Coronary artery (tissue), 2 donors: ENCODE results near the gene RBM38.

Experiments used
- DNase-seq: peaks from one replicate; pipeline ENCODE4 v3.0.0-alpha.2; 2017; ENCODE audit warnings: low spot score
- H3K27ac ChIP-seq, 2 donors: fragments of 200-600 bp; sonication (generic); one replicate each; pipeline ENCODE4 v1.5.1; 2016 to 2019
- H3K4me3 ChIP-seq: fragments of 200-600 bp; sonication (generic); 2 replicates; pipeline ENCODE4 v1.5.1; 2016; ENCODE audit warnings: mild to moderate bottlenecking, moderate library complexity
- TF ChIP-seq, protein P1 (sequence below): fragments of 200-600 bp; sonication (generic); IDR thresholded peaks from one replicate; pipeline ENCODE4 v1.5.1; 2019; ENCODE audit warnings: antibody characterized with exemption

Gene RBM38

DNA sequence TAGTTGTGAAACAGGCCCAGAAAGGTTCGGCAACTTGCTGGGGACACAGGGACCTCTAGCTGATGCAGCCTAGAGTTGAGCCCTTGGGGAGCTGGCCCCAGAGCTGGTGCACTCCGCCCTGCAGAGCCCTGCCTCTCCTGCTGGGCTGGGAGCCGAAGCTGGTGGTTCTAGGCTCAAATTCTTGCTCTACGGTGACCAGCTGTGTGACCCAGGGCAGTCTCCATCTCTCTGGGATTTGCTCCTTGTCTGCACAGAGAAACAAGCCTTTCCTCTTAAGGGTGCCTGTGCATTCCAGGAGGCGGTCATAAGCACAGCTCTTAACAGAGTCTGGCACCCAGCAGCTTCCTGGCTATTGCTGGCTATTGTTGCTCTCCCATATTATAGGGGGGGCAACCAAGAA is 47.4 kb downstream of the RBM38 start:
- no peak for DNase-seq
- TF ChIP-seq, protein P1, sequence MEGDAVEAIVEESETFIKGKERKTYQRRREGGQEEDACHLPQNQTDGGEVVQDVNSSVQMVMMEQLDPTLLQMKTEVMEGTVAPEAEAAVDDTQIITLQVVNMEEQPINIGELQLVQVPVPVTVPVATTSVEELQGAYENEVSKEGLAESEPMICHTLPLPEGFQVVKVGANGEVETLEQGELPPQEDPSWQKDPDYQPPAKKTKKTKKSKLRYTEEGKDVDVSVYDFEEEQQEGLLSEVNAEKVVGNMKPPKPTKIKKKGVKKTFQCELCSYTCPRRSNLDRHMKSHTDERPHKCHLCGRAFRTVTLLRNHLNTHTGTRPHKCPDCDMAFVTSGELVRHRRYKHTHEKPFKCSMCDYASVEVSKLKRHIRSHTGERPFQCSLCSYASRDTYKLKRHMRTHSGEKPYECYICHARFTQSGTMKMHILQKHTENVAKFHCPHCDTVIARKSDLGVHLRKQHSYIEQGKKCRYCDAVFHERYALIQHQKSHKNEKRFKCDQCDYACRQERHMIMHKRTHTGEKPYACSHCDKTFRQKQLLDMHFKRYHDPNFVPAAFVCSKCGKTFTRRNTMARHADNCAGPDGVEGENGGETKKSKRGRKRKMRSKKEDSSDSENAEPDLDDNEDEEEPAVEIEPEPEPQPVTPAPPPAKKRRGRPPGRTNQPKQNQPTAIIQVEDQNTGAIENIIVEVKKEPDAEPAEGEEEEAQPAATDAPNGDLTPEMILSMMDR, result no peak
- Histone ChIP-seq H3K27ac (peak overlapping the region; percentile 61 to 98), H3K4me3 (no peak overlapping the region)

DNA sequence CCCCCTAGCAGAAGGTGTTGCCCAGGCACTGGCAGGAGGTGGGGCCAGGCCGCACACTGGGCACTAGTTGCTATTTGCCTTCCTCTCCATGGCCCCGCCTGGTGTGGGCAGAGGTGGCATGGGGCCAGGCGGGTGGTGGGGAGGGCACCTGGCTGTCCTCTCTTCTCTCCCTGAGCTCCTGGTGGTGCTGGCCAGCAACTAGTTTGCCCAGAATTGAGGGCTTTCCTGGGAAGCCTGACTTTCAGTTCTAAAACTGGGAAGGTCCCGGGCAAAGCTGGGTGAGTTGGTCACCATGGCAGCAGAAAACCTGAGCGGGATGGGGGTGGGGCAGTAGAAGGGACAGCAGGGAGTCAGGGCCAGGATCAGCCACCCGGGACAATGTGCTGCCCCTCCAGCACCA is 48.2 kb downstream of the RBM38 start:
- TF ChIP-seq, protein P1, result no peak
- H3K27ac ChIP-seq, result peak overlapping the region; percentile 87 to 98
- H3K4me3 ChIP-seq, result no peak overlapping the region
- no peak for DNase-seq

DNA sequence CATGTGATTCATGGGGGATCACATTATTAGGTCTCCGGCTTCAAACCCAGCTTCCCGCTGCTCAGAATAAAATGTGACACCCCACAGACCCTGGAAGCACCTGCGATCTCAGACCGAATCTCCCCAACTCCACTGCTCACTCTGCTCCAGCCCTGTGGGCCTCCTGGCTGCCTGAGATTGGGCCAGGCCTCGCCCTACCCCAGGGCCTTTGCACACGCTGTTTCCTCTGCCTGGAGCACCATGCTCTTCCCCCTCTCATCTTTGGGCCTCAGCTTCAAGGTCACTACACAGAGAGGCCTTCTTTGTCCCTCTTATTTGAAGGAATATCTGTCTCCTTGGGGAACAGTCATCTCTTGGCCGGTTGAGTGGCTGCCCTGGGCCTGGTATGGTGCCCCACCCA is 48.8 kb downstream of the RBM38 start:
- peak overlapping the region; percentile 87 to 98 for H3K27ac ChIP-seq
- DNase-seq, result no peak
- TF ChIP-seq, protein P1, result no peak
- no peak overlapping the region for H3K4me3 ChIP-seq

DNA sequence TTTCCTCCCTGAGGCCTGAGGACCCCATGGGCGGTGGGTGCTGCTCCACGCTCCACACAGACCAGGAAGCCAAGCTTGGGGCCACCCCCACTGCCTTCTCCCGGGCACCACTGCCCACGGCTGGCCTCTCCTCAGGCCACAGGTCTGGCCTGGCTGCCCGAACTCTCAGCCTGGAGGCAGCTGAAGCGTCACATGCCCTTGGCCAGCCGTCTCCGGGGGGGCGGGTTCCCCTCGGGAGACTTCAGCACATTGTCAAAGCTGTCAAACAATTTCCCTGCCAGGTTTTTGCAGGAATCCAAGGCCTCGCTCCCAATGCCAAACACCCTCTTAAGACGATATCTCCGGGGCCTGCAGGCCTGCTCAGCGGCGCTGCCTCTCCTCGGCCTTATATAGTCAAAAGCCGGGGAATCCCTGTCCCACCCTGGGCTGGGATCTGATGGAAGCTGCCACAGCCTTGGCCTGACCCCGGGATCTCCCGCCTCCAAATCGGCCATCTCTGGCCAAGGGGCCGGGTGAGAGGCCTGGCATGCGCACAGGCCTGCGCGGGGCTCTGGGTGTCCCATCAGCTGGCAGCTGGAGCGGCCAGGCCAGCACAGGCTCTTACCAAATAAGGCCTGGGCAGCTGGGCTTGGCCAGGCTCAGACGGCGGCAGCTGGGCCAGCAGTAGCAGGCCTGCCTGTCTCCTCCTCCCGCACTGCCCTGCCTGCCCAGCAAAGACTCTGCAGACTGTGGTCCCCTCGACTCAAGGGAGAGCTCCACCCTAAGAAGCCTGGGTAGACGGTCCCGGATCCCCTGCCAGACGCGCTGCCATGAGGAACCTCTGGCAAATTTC is 49.7 kb downstream of the RBM38 start:
- H3K4me3 ChIP-seq, result peak overlapping the region; percentile 25
- H3K27ac ChIP-seq, result peak overlapping the region; percentile 87 to 98
- DNase-seq, result peak; percentile 96
- TF ChIP-seq, protein P1, result no peak

DNA sequence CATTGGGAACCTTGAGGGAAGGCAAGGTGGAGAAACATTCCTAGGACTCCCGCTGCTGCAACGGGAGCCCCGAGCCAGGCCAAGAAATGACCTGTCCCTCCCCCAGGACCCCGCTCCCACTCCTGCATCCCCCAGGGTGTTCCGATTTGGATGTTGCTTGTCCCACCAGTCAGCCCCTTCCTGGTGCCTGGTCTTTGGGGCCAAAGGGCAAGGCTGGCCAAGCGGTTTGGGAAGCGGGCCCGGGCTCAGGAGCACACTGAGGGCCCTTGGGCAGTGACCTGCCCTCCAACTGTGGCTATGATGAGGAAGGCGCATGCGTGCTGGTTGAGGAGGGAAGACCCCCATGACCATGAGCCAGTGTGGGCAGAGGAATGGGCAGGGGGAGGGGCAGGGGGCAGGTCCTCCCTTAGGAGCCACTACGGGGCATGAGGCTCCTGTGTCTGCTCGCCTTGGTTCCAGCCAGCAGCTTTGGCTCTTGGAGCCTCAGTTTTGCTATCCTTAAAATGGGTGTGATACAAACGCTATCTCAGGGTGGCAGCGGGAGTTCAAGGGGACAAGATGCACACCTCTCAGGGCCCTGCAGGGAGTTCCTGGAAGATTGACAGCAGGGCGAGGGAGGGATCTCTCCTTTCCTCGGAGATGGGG is 50.4 kb downstream of the RBM38 start:
- peak overlapping the region; percentile 87 to 98 for H3K27ac ChIP-seq
- DNase-seq, result no peak
- H3K4me3 ChIP-seq, result no peak overlapping the region
- TF ChIP-seq, protein P1, result no peak

DNA sequence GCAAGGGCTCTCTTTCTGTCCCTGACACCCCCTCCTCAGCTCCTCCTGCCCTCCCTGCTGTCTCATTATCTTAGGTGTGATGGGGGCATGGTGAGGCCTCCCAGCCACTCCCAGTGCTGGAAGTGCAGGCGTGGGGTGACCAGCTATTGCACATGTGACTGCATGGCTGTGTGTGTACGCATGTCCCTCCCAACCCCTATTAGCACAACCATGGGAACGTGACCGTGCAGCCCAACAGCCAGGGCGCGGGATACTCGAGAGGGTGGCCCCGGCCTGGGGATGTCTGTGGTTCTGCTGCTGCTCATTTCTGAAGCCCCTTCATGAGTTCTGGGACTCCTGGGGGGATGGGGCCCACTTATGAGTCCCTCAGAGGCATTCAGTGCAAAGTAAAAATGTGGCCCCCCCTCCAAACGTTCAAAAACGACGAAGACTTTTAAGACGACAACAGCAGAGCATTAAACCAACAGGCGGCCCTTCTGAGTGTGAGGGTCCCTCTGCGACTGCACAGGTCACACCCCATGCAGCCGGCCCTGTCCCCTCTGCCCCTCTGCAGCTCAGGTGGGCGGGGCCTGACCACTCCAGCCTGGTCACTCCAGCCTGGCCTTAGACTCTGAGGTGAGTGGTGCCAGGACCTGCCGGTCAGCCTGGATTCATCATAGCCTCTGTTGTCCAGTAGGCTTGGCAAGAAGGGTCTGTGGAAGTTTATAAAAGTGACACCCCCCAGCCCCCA is 51.1 kb downstream of the RBM38 start:
- Histone ChIP-seq H3K4me3 (no peak overlapping the region), H3K27ac (peak overlapping the region; percentile 87 to 98)
- no peak for DNase-seq
- TF ChIP-seq, protein P1, result no peak
